Measurements from ENCODE around the gene CCDC54.

CCDC54 gene

DNA sequence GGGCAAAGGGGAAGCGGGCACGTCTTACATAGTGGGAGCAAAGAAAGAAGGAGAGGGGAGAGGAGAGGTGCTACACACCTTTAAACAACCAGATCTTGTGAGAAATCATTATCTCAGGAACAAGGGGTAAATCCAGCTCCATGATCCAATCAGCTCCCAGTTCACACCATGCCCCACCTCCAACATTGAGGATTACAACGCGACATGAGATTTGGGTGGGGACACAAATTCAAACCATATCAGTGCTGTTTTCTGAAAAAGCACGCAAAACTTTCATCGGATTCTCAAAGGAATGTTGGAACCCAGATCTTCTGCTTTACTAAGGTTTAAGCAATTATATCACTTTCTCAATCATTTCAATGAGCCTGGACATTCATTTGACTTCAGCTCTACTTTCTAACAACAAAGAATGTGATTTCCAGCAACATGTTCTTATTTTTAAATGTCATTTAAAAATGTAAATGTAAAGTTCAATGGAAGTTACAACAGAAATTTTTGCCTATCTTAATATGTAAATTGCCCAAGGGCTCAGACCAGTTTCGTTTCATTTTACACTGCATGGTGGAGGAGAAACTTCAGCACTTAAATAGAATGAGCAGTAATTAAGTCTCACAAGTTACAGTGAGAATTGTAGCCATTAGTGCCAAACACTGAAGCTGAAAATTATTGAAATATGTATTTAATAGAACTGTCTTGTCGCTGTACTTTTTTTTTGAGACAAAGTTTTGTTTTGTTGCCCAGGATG lies 8.4 kb upstream of the CCDC54 start:
- ChIA-PET POLR2A (ENCODE audit: low non-redundant PET) (no interaction called here), CTCF (no interaction called here)
- no peak for DNase-seq (ENCODE audit: low spot score)
- H3K27ac ChIP-seq: no peak overlapping the region
- no peak for TF ChIP-seq CTCF (conservative IDR thresholded peaks at IDR 0.05; ENCODE audit: low read depth)

- ChIA-PET CTCF (no interaction called here), POLR2A (ENCODE audit: low non-redundant PET) (no interaction called here)
- no peak for DNase-seq (ENCODE audit: low spot score)
- no peak overlapping the region for H3K27ac ChIP-seq
- TF ChIP-seq CTCF (conservative IDR thresholded peaks at IDR 0.05; ENCODE audit: low read depth): no peak
Measured at GRCh38 chr3:107369791-107370190, 7.4 kb upstream of the CCDC54 start.

- no peak for TF ChIP-seq CTCF (conservative IDR thresholded peaks at IDR 0.05; ENCODE audit: low read depth)
- CTCF ChIA-PET: interaction anchor here (0.7 kb wide), 2 partner anchors 9 to 47 kb away, joined by 3 read pairs; no protein-coding TSS in a partner anchor
- POLR2A ChIA-PET (ENCODE audit: low non-redundant PET): no interaction called here
- no peak for DNase-seq (ENCODE audit: low spot score)
- no peak overlapping the region for H3K27ac ChIP-seq
Measured at GRCh38 chr3:107370907-107371306, 6.3 kb upstream of the CCDC54 start.

- no peak overlapping the region for H3K27ac ChIP-seq
- DNase-seq (ENCODE audit: low spot score): no peak
- POLR2A ChIA-PET (ENCODE audit: low non-redundant PET): no interaction called here
- CTCF ChIA-PET: interaction anchor here (0.7 kb wide), 1 partner anchor 40 kb away, joined by 4 read pairs; no protein-coding TSS in a partner anchor
- TF ChIP-seq CTCF (conservative IDR thresholded peaks at IDR 0.05; ENCODE audit: low read depth): no peak
Measured at GRCh38 chr3:107372506-107372905, 4.7 kb upstream of the CCDC54 start.

GRCh38 chr3:107373896-107374295 lies 3.3 kb upstream of the CCDC54 start:
- DNase-seq (ENCODE audit: low spot score): no peak
- no peak for TF ChIP-seq CTCF (conservative IDR thresholded peaks at IDR 0.05; ENCODE audit: low read depth)
- CTCF ChIA-PET: interaction anchor here (0.7 kb wide), 1 partner anchor 47 kb away, joined by 4 read pairs; no protein-coding TSS in a partner anchor
- POLR2A ChIA-PET (ENCODE audit: low non-redundant PET): no interaction called here
- H3K27ac ChIP-seq: no peak overlapping the region

- TF ChIP-seq CTCF (conservative IDR thresholded peaks at IDR 0.05; ENCODE audit: low read depth): no peak
- ChIA-PET CTCF (no interaction called here), POLR2A (ENCODE audit: low non-redundant PET) (no interaction called here)
- DNase-seq (ENCODE audit: low spot score): no peak
- H3K27ac ChIP-seq: no peak overlapping the region
Measured at GRCh38 chr3:107375682-107376081, 1.6 kb upstream of the CCDC54 start.

Measured in RWPE1 (cell line).